Psoas muscle (tissue), 8 donors: ENCODE data around the gene RYR1. TPM values are rescaled to one million over a fixed set of nuclear protein-coding genes. Genes with fewer than 3 reads are reported as not detected.

Source experiments
- ATAC-seq, 4 donors: fragments of 200-7000 bp; cut with Tn5 transposase; one replicate each; pipeline ENCODE4 v1.9.1; 2020; ENCODE audit warnings: moderate library complexity in 3 of 4, mild to moderate bottlenecking in 2 of 4
- DNase-seq, 2 donors: peaks; one replicate each; pipeline ENCODE4 v3.0.0-alpha.2; 2020
- H3K27ac ChIP-seq: fragments of 200-600 bp; one replicate; pipeline ENCODE4 v1.8.0; 2022
- H3K27me3 ChIP-seq, 3 donors: fragments of 200-600 bp in 1 of 3; one replicate each; pipeline versions ENCODE4 v1.6.1 to v1.8.0; 2013 to 2022; ENCODE audit warnings: low read length in 2 of 3, mild to moderate bottlenecking in 2 of 3, moderate library complexity in 1 of 3; ENCODE audit not compliant: insufficient read depth in 3 of 3
- H3K36me3 ChIP-seq, 2 donors: fragments of 200-600 bp in 1 of 2; one replicate each; pipeline versions ENCODE4 v1.6.1 to v1.8.0; 2013 to 2022; ENCODE audit warnings: low read depth in 1 of 2, mild to moderate bottlenecking in 1 of 2, moderate library complexity in 1 of 2; ENCODE audit not compliant: insufficient read depth in 1 of 2
- H3K4me1 ChIP-seq: fragments of 200-600 bp; one replicate; pipeline ENCODE4 v1.8.0; 2022
- H3K4me3 ChIP-seq: fragments of 200-600 bp; one replicate; pipeline ENCODE4 v1.8.0; 2022; ENCODE audit warnings: mild to moderate bottlenecking
- H3K9me3 ChIP-seq: fragments of 200-600 bp; one replicate; pipeline ENCODE4 v1.8.0; 2022
- WGBS, 3 donors: extraction: QIAGEN DNeasy Blood & Tissue Kit; methylation state at CpG; one replicate each; pipeline versions ENCODE4 v1.1.6 to v1.1.7; 2013; 5-methylcytosine and 5-hydroxymethylcytosine counted together
- intact Hi-C, 2 donors: fragments of 100-400 bp; cut with DNase I; formaldehyde crosslinking; loops; one replicate each; pipeline versions ENCODE4 v1.11.0 to v1.14.2; 2022
- polyA plus RNA-seq, 3 donors: library from polyadenylated mRNA; stranded (reverse); fragments of 200-250 nt; gene quantifications; one replicate each; pipeline ENCODE4 v1.2.3, GENCODE V29; 2013
- total RNA-seq, 4 donors: library from RNA; stranded (reverse); fragmentation: NEBNext Ultra II Directional in 2 of 4; extraction: Animal tissue kit (Norgen Biotek cat#: 25700) in 2 of 4; gene quantifications; one replicate each; pipeline versions ENCODE4 v1.2.1 to v1.2.4, GENCODE V29; 2021 to 2023
- TF ChIP-seq, protein P1 (sequence below): fragments of 200-600 bp; IDR thresholded peaks from one replicate; pipeline ENCODE4 v1.8.0; 2022; ENCODE audit warnings: antibody characterized with exemption
- donor health status: healthy with polysubstance abuse.
- donor health status: DM: no; HTN: no; CAD: no; lungs with moderate emphysema.
- donor health status: Bipolar disorder and iron deficiency.
- donor health status: healthy.
- donor health status: DM: yes; HTN: yes; CAD: no.
- donor health status: DM: no; HTN: no; CAD: no.
- donor health status: DM: no; HTN: no; CAD: no.
- donor health status: DM: yes; HTN: yes; CAD: no.

Gene RYR1
- total and polyA plus RNA-seq, 7 donors: 56.0 to 1,211 (median 572) TPM

GRCh38 chr19:38583219-38583984 is 149.9 kb downstream of the RYR1 start:
- Histone ChIP-seq H3K4me1 (no peaks in the 10 kb centered on the region), H3K4me3 (no peak overlapping the region), H3K9me3 (no peaks in the 10 kb centered on the region), H3K27ac (no peak overlapping the region), H3K27me3 (no peaks in the 10 kb centered on the region), H3K36me3 (peaks cover 0 to 93% of the 10 kb centered on the region in 2 donors)
- TF ChIP-seq, protein P1, sequence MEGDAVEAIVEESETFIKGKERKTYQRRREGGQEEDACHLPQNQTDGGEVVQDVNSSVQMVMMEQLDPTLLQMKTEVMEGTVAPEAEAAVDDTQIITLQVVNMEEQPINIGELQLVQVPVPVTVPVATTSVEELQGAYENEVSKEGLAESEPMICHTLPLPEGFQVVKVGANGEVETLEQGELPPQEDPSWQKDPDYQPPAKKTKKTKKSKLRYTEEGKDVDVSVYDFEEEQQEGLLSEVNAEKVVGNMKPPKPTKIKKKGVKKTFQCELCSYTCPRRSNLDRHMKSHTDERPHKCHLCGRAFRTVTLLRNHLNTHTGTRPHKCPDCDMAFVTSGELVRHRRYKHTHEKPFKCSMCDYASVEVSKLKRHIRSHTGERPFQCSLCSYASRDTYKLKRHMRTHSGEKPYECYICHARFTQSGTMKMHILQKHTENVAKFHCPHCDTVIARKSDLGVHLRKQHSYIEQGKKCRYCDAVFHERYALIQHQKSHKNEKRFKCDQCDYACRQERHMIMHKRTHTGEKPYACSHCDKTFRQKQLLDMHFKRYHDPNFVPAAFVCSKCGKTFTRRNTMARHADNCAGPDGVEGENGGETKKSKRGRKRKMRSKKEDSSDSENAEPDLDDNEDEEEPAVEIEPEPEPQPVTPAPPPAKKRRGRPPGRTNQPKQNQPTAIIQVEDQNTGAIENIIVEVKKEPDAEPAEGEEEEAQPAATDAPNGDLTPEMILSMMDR: no peak
- DNase-seq (no peak), ATAC-seq (no peak)
- WGBS, 3 donors: 87 to 94% (median 89%) methylated on average over 13 to 14 of the region's 14 CpGs
- intact Hi-C loops: no loop called here

DNA sequence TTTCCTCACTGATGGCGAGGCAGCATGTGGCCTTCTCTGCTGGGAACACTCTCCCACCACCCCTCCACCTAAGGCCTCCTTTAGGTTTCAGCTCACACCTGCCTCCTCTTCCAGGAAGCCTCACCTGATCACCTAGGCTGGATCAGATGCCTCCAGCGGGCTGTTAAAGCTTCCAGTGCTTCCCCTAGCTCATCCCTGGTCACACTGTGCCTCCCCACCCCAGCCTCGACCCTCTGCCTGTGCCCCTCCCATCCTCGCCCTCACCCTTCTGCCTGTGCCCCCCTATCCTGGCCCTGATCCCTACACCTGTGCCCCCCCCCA is 150.5 kb downstream of the RYR1 start:
- H3K9me3 ChIP-seq: no peaks in the 10 kb centered on the region
- ATAC-seq (no peak), DNase-seq (no peak)
- intact Hi-C loops: no loop called here
- TF ChIP-seq, protein P1: no peak
- no peak overlapping the region for H3K27ac ChIP-seq
- WGBS, 3 donors: 75 to 93% (median 80%) methylated on average over 4 of the region's 4 CpGs
- no peak overlapping the region for H3K4me3 ChIP-seq
- H3K36me3 ChIP-seq: peaks cover 0 to 93% of the 10 kb centered on the region in 2 donors
- no peaks in the 10 kb centered on the region for H3K27me3 ChIP-seq
- H3K4me1 ChIP-seq: no peaks in the 10 kb centered on the region

- H3K36me3 ChIP-seq: peaks cover 0 to 91% of the 10 kb centered on the region in 2 donors
- no peak for DNase-seq
- ATAC-seq: no peak
These were observed 154.1 kb downstream of the RYR1 start for GRCh38 chr19:38587562-38587961.

DNA sequence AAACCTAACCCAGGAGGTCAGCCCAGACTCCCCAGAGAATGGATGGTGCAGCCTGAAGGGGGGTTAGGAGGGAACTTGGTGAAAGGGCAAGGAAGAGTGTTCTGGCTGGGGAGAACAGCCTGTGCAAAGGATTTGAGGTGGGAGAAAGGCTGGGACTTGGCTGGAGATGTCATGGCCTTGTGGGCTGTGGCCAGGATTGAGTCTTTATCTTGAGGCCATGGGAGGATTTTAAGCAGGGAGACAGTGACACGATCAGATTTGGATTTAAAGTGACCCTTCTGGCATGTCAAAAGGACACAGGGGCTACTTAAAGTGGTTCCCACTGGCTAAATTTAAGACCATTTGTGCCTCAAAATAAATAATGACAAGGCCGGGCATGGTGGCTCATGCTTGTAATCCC is 154.6 kb downstream of the RYR1 start:
- H3K4me3 ChIP-seq: no peak overlapping the region
- peaks cover 0 to 90% of the 10 kb centered on the region in 2 donors for H3K36me3 ChIP-seq
- intact Hi-C loops: no loop called here
- no peak for ATAC-seq
- WGBS, 3 donors: 66 to 79% (median 74%) methylated on average over 2 of the region's 2 CpGs
- DNase-seq: no peak
- no peaks in the 10 kb centered on the region for H3K9me3 ChIP-seq
- no peaks in the 10 kb centered on the region for H3K4me1 ChIP-seq
- TF ChIP-seq, protein P1: no peak
- no peak overlapping the region for H3K27ac ChIP-seq
- no peaks in the 10 kb centered on the region for H3K27me3 ChIP-seq

More at GRCh38 chr19:38587562-38587961, 154.1 kb downstream of the RYR1 start:
- Histone ChIP-seq H3K27me3 (no peaks in the 10 kb centered on the region), H3K9me3 (no peaks in the 10 kb centered on the region), H3K4me1 (no peaks in the 10 kb centered on the region), H3K27ac (no peak overlapping the region), H3K4me3 (no peak overlapping the region)
- TF ChIP-seq, protein P1: no peak
- intact Hi-C loops: no loop called here
- 88 to 89% (median 88%) methylated on average over 2 of the region's 2 CpGs for WGBS, 3 donors

DNA sequence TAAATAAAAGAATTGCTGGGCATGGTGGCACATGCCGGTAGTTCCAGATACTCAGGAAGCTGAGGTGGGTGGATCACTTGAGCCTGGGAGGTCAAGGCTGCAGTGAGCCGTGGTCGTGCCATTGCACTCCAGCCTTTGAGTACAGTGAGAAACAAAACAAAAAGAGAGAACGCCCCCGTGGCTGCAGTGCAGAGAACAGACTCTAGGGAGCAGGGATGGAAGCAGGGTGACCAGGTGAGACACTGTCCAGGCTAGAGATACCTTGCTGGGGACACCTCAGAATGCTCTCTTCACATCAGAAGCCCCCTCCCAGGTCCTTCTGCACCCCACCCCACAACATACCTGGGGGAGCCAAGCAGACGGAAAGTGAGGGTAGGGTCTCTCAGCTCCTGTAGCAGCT is 159.4 kb downstream of the RYR1 start:
- H3K9me3 ChIP-seq: no peaks in the 10 kb centered on the region
- TF ChIP-seq, protein P1: no peak

More for the DNA sequence above, 159.4 kb downstream of the RYR1 start:
- intact Hi-C loops: no loop called here
- 66 to 73% (median 73%) methylated on average over 6 of the region's 6 CpGs for WGBS, 3 donors
- Histone ChIP-seq H3K36me3 (peaks cover 0 to 46% of the 10 kb centered on the region in 2 donors), H3K4me1 (no peaks in the 10 kb centered on the region), H3K27ac (no peak overlapping the region), H3K4me3 (no peak overlapping the region), H3K27me3 (no peaks in the 10 kb centered on the region)
- ATAC-seq: no peak
- DNase-seq: no peak
